Astrocyte of the cerebellum (primary cell): ENCODE results near the gene DUT.

Experiments
- DNase-seq: peaks from one replicate; pipeline ENCODE4 v3.0.0-alpha.2; 2011; ENCODE audit warnings: low read depth
- H3K4me3 ChIP-seq: 2 replicates; pipeline ENCODE4 v1.5.1; 2011; ENCODE audit warnings: mild to moderate bottlenecking, low read depth, low read length, moderate library complexity
- CTCF ChIP-seq: IDR thresholded peaks from 2 replicates; pipeline ENCODE4 v1.5.1; 2012; ENCODE audit warnings: low read length, low read depth, moderate library complexity, mild to moderate bottlenecking; ENCODE audit errors: missing control alignments
- in situ Hi-C: cut with HindIII; loops from 2 replicates; pipeline ENCODE4 v1.10.0; 2017; ENCODE audit warnings: low sequenced_read_pairs

DUT gene

GRCh38 chr15:48371961-48372360 lies 40.7 kb downstream of the DUT start:
- DNase-seq, result no peak
- no peak for TF ChIP-seq CTCF
- in situ Hi-C loops, result no loop called here
- no peak overlapping the region for H3K4me3 ChIP-seq

- no peak for DNase-seq
- no peak overlapping the region for H3K4me3 ChIP-seq
- no peak for TF ChIP-seq CTCF
- in situ Hi-C loops, result no loop called here
Observed at GRCh38 chr15:48373821-48374451, 42.7 kb downstream of the DUT start.

- no peak for DNase-seq
- TF ChIP-seq CTCF, result no peak
- H3K4me3 ChIP-seq, result no peak overlapping the region
- in situ Hi-C loops, result no loop called here
Observed at GRCh38 chr15:48374472-48374871, 43.2 kb downstream of the DUT start.

GRCh38 chr15:48375767-48376166 lies 44.5 kb downstream of the DUT start:
- no peak for TF ChIP-seq CTCF
- H3K4me3 ChIP-seq, result no peak overlapping the region
- in situ Hi-C loops, result no loop called here
- DNase-seq, result no peak

DNA sequence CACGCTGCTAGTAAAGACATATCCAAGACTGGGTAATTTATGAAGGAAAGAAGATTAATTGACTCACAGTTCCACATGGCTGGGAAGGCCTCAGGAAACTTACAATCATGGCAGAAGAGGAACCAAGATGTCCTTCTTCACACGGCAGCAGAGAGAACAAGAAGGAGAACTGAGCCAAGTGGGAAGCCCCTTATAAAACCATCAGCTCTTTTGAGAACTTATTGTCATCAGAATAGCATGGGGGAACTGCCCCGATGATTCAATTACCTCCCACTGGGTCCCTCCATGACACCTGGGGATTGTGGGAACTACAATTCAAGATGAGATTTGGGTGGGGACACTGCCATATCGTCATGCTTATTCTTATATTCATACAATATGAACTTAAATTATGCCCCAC lies 49.0 kb downstream of the DUT start:
- no peak overlapping the region for H3K4me3 ChIP-seq
- DNase-seq, result no peak
- no peak for TF ChIP-seq CTCF
- in situ Hi-C loops, result no loop called here

DNA sequence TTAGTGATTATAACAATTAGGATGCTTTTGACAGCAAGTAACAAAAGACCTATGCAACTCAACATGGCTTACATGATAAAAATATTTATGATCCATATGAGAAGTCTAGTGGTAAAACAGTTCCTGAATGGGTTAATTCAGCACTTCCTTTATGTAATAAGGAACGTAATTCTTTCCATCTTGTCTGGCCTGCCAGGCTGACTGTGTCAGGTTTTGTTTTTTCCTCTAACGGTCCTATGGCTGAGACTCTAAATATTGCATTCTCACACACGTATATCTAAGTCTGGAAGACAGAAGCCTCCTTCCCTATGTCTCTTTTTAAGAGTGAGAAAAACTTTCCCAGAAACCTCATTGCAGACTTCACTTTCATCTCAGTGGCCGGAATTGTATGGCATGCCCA lies 50.6 kb downstream of the DUT start:
- no peak overlapping the region for H3K4me3 ChIP-seq
- in situ Hi-C loops, result no loop called here
- no peak for DNase-seq
- no peak for TF ChIP-seq CTCF
